ENCODE data around the gene ETV1. TPM values are rescaled to one million over a fixed set of nuclear protein-coding genes. Genes with fewer than 3 reads are reported as not detected.

The ETV1 gene
- total RNA-seq, 2 experiments from 2014 or later = 0.61 to 1.9 TPM

DNA sequence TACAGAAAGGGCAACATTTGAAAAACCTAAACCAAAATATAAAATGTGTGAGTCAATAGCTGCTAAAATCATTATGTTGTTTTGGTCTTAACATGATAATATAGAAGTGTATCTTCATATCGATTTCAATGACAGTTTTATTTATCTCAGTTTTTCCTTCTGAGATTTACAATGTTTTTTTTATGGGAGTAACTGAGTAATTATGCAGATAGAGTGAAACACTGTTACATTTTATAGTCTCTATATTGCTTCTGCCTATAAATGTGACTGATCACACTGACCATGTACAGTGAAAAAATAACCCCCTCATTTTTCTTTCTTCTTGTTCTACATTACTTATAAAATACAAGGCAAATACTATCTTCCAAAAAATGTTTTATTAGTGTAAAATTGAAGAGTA lies 81.6 kb downstream of the ETV1 start:
- Mint-ChIP-seq H3K36me3 (peaks cover 8% of the 10 kb centered on the region), H3K4me3 (no peak overlapping the region), H3K4me1 (peaks cover 44% of the 10 kb centered on the region), H3K9me3 (ENCODE audit: low read depth) (no peaks in the 10 kb centered on the region), H3K27me3 (no peaks in the 10 kb centered on the region), H3K27ac (no peak overlapping the region)
- CTCF ChIA-PET = interaction anchor here (1.4 kb wide), 1 partner anchor 58 kb away, joined by 4 read pairs; no protein-coding TSS in a partner anchor
- ATAC-seq (no peak), DNase-seq (no peak)

GRCh38 chr7:13904689-13905088 lies 84.8 kb downstream of the ETV1 start:
- H3K27me3 Mint-ChIP-seq = no peaks in the 10 kb centered on the region
- no peak overlapping the region for H3K27ac Mint-ChIP-seq
- H3K4me1 Mint-ChIP-seq = peaks cover 23% of the 10 kb centered on the region
- DNase-seq (no peak), ATAC-seq (no peak)
- H3K36me3 Mint-ChIP-seq = peaks cover 8% of the 10 kb centered on the region
- H3K9me3 Mint-ChIP-seq (ENCODE audit: low read depth) = no peaks in the 10 kb centered on the region
- CTCF ChIA-PET = no interaction called here
- no peak overlapping the region for H3K4me3 Mint-ChIP-seq

GRCh38 chr7:13904007-13904406 lies 85.5 kb downstream of the ETV1 start:
- Mint-ChIP-seq H3K4me3 (no peak overlapping the region), H3K27ac (no peak overlapping the region), H3K36me3 (peaks cover 8% of the 10 kb centered on the region), H3K27me3 (no peaks in the 10 kb centered on the region), H3K4me1 (peaks cover 16% of the 10 kb centered on the region), H3K9me3 (ENCODE audit: low read depth) (no peaks in the 10 kb centered on the region)
- no peak for DNase-seq
- ATAC-seq = no peak
- CTCF ChIA-PET = no interaction called here

GRCh38 chr7:13901577-13901976 lies 87.9 kb downstream of the ETV1 start:
- CTCF ChIA-PET = interaction anchor here (1.5 kb wide), 1 partner anchor 91 kb away, joined by 3 read pairs; no protein-coding TSS in a partner anchor
- Mint-ChIP-seq H3K36me3 (peaks cover 2% of the 10 kb centered on the region), H3K9me3 (ENCODE audit: low read depth) (no peaks in the 10 kb centered on the region), H3K27ac (no peak overlapping the region), H3K4me3 (no peak overlapping the region), H3K27me3 (no peaks in the 10 kb centered on the region), H3K4me1 (peaks cover 4% of the 10 kb centered on the region)
- no peak for DNase-seq
- ATAC-seq = no peak

DNA sequence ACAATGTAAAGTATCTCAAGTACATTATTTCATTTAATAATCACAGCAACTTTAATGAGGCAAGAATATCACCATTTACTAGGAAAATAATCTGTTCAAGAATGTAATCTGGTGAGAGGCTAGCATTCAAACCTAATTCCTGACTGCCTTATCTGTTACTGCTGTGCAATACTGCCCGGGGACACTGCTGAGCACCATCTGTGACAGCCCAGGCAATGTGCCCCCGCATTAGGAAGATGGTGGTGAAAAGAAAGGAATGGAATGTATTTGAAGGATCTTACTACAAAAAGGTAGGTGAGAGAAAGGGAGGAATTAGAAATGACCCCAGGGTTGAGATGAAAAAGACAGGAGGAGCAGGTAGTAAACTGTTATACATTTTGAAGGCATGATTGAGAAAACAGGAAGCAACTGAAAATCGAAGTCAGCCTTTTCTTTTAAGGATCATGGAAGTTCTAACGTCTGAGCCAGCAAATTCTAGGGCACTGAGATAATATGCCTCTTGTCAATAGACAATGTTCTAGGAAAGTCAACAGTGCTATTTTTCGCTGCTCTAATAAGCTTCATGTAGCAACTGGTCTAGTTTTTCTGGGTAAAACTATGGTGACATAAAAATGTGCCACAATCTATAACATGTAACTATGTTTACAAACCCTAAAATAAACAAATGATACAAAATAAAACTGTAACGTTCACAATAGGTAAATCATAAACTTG lies 90.4 kb downstream of the ETV1 start:
- Mint-ChIP-seq H3K27ac (no peak overlapping the region), H3K36me3 (no peaks in the 10 kb centered on the region), H3K9me3 (ENCODE audit: low read depth) (no peaks in the 10 kb centered on the region), H3K4me1 (peaks cover 9% of the 10 kb centered on the region), H3K27me3 (no peaks in the 10 kb centered on the region), H3K4me3 (no peak overlapping the region)
- CTCF ChIA-PET = no interaction called here
- DNase-seq (no peak), ATAC-seq (no peak)

GRCh38 chr7:13897819-13898218 lies 91.6 kb downstream of the ETV1 start:
- Mint-ChIP-seq H3K27ac (no peak overlapping the region), H3K4me1 (peaks cover 9% of the 10 kb centered on the region), H3K27me3 (no peaks in the 10 kb centered on the region), H3K4me3 (no peak overlapping the region), H3K9me3 (ENCODE audit: low read depth) (no peaks in the 10 kb centered on the region), H3K36me3 (no peaks in the 10 kb centered on the region)
- ATAC-seq (no peak), DNase-seq (no peak)
- CTCF ChIA-PET = no interaction called here

DNA sequence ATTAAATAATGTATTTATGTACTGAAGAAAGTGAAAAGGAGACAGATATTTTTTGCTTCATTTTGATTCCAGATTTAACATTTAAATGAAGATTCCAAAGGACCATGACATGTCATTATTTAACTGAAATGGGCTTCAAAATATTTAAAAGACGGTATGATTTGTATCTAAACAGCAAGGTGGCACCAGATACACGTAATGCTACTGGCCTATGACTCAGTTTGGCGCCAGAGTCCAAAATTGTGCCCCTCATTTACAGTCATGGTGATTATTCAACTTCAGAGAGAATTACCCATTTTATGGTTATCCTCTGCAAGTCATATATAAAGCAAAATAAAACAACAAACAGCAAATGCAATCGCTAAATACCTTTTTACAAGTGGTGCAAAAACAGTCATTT lies 94.5 kb downstream of the ETV1 start:
- DNase-seq (no peak), ATAC-seq (no peak)
- no peaks in the 10 kb centered on the region for H3K27me3 Mint-ChIP-seq
- CTCF ChIA-PET = no interaction called here
- H3K27ac Mint-ChIP-seq = no peak overlapping the region
- no peak overlapping the region for H3K4me3 Mint-ChIP-seq
- peaks cover 9% of the 10 kb centered on the region for H3K4me1 Mint-ChIP-seq
- H3K9me3 Mint-ChIP-seq (ENCODE audit: low read depth) = no peaks in the 10 kb centered on the region
- H3K36me3 Mint-ChIP-seq = no peaks in the 10 kb centered on the region

GRCh38 chr7:13894377-13894776 lies 95.1 kb downstream of the ETV1 start:
- H3K9me3 Mint-ChIP-seq (ENCODE audit: low read depth) = no peaks in the 10 kb centered on the region
- H3K4me3 Mint-ChIP-seq = no peak overlapping the region
- CTCF ChIA-PET = no interaction called here
- no peaks in the 10 kb centered on the region for H3K27me3 Mint-ChIP-seq
- DNase-seq = no peak
- H3K4me1 Mint-ChIP-seq = peaks cover 9% of the 10 kb centered on the region
- H3K27ac Mint-ChIP-seq = no peak overlapping the region
- no peaks in the 10 kb centered on the region for H3K36me3 Mint-ChIP-seq
- no peak for ATAC-seq

GRCh38 chr7:13890793-13891192 lies 98.7 kb downstream of the ETV1 start:
- no peak overlapping the region for H3K4me3 Mint-ChIP-seq
- no peak for DNase-seq
- ATAC-seq = no peak
- CTCF ChIA-PET = no interaction called here
- no peak overlapping the region for H3K27ac Mint-ChIP-seq
- no peaks in the 10 kb centered on the region for H3K9me3 Mint-ChIP-seq (ENCODE audit: low read depth)
- no peaks in the 10 kb centered on the region for H3K27me3 Mint-ChIP-seq
- H3K4me1 Mint-ChIP-seq = peaks cover under 1% of the 10 kb centered on the region
- H3K36me3 Mint-ChIP-seq = no peaks in the 10 kb centered on the region

- ATAC-seq = no peak
- H3K9me3 Mint-ChIP-seq (ENCODE audit: low read depth) = no peaks in the 10 kb centered on the region
These were observed 103.1 kb downstream of the ETV1 start for GRCh38 chr7:13886356-13886755.

DNA sequence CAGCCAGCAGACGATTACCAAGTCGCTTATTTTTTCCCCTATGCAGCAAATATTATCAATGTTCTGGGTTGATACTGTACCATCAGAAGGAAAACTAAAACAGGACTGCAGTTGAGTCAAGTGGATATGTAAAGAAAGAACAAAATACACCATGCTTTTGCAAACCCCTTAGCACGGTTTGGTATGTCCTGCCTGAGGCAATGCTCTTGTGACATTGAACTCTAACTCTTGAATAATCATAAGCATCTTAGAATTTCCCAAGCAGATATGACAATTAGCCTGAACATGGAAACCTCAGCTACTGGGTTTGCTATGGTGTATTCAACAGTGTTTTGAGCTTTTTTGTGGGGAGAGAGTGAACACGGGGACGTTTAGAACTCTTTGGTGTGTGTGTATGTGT lies 107.4 kb downstream of the ETV1 start:
- no peak overlapping the region for H3K27ac Mint-ChIP-seq
- no peaks in the 10 kb centered on the region for H3K27me3 Mint-ChIP-seq
- DNase-seq = no peak
- H3K4me1 Mint-ChIP-seq = no peaks in the 10 kb centered on the region
- ATAC-seq = no peak
- CTCF ChIA-PET = no interaction called here
- peaks cover 5% of the 10 kb centered on the region for H3K9me3 Mint-ChIP-seq (ENCODE audit: low read depth)
- peaks cover 2% of the 10 kb centered on the region for H3K36me3 Mint-ChIP-seq
- H3K4me3 Mint-ChIP-seq = no peak overlapping the region

More at GRCh38 chr7:13886356-13886755, 103.1 kb downstream of the ETV1 start:
- no peak for DNase-seq
- Mint-ChIP-seq H3K36me3 (no peaks in the 10 kb centered on the region), H3K4me3 (no peak overlapping the region), H3K4me1 (no peaks in the 10 kb centered on the region), H3K27ac (no peak overlapping the region), H3K27me3 (no peaks in the 10 kb centered on the region)
- CTCF ChIA-PET = no interaction called here

DNA sequence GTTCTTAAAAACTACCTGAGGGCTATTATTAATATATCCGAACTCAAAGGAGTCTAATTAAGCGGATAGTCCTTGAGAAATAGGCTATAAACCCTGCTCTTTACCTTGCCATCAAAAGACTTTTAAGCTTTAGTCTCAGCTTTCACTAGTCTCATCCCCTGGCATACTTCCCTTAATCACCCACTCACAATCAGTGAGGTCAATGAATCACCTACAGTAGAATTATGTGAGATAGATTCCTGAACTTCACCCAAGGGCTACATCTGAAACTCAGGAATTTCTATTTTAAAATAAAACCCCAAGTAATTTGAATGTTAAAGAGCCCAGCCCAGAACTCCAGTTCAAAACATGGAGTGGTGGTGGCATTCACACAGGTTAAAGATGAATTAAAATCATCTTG lies 108.7 kb downstream of the ETV1 start:
- peaks cover 5% of the 10 kb centered on the region for H3K9me3 Mint-ChIP-seq (ENCODE audit: low read depth)
- H3K27ac Mint-ChIP-seq = no peak overlapping the region
- DNase-seq (no peak), ATAC-seq (no peak)
- no peaks in the 10 kb centered on the region for H3K27me3 Mint-ChIP-seq
- H3K4me1 Mint-ChIP-seq = no peaks in the 10 kb centered on the region
- CTCF ChIA-PET = no interaction called here
- H3K36me3 Mint-ChIP-seq = peaks cover 2% of the 10 kb centered on the region
- H3K4me3 Mint-ChIP-seq = no peak overlapping the region

DNA sequence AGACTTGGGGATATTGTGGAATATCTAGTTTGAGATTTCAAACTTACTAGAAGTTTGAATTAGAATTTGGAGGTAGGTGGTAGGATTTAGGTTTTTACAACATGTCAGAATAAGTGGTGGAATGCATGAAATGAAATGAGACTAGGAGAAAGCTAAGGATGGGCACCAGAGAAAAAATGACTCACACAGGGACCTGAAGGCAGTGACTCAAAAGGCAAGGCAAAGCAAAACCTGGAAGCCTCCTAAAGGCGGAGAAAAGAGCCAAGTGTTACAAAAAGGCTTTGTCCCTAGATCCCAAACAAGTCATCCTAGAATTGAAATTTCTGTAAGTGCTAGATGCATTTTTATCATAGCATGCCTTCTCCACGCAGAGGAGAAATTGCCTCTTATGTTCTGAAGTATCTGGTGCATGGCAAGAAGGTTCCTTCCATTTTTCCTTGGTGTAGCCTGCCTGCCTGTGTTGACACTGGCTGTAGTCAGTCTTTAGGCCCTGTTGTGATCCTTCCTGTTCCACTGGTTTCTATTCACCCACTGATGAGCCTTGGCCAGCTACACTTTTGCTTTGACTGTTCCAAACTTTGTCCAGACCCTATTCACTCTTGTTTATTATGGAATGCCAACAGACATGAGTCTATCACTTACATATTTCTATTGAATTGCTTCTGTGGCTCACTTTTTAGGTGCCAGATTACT lies 109.3 kb downstream of the ETV1 start:
- H3K4me3 Mint-ChIP-seq = no peak overlapping the region
- H3K4me1 Mint-ChIP-seq = no peaks in the 10 kb centered on the region
- no peaks in the 10 kb centered on the region for H3K27me3 Mint-ChIP-seq
- CTCF ChIA-PET = no interaction called here
- peaks cover 2% of the 10 kb centered on the region for H3K36me3 Mint-ChIP-seq
- DNase-seq (no peak), ATAC-seq (no peak)
- no peak overlapping the region for H3K27ac Mint-ChIP-seq
- peaks cover 5% of the 10 kb centered on the region for H3K9me3 Mint-ChIP-seq (ENCODE audit: low read depth)

- DNase-seq = no peak
- H3K27ac Mint-ChIP-seq = no peak overlapping the region
- CTCF ChIA-PET = no interaction called here
- no peak overlapping the region for H3K4me3 Mint-ChIP-seq
- peaks cover 5% of the 10 kb centered on the region for H3K4me1 Mint-ChIP-seq
- no peak for ATAC-seq
- H3K27me3 Mint-ChIP-seq = no peaks in the 10 kb centered on the region
- H3K36me3 Mint-ChIP-seq = peaks cover 2% of the 10 kb centered on the region
- H3K9me3 Mint-ChIP-seq (ENCODE audit: low read depth) = peaks cover 5% of the 10 kb centered on the region
These were observed 110.3 kb downstream of the ETV1 start for GRCh38 chr7:13879143-13879542.
